Stimulated activated CD8-positive, alpha-beta memory T cell treated with anti-CD3 and anti-CD28 coated beads, Interleukin-12 subunit alpha, Interleukin-12 subunit beta, amount 100 ng/mL, for 4 hours (primary cell): ENCODE results near the gene RUNDC1.
"Not testable (repeated sequence)": the region's sequence is repeated elsewhere in the genome, so short reads cannot be mapped to it uniquely, and the experiment has no call there.

Experiments used
- DNase-seq: peaks from one replicate; pipeline ENCODE4 v3.0.0-alpha.2; 2020; ENCODE audit warnings: low read depth

Gene RUNDC1

DNA sequence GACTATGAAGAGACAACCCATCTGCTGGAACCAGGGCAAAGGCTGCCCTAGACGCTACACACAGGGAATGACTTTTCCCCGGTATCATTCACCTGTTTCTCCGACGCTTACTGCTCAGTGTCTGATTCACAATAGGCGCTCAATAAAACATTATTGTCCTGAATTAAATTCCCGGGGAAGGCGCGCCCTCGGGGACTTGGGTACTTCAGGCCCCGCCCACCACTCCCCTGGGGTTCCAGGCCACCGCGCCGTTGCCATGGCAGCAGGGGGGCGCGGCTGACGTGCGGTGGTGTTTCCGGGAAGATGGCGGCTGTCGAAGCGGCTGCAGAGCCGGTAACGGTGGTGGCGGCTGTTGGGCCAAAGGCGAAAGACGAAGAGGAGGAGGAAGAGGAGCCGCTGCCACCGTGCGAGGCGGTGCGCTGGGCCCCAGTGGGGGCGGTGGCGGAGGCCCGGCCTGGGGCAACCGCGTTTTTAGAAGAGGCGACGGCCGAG, at the start of gene RUNDC1:
Gene RUNDC1, plus strand, starts transcription at position 292 of the 492 bp plus-strand sequence. Its CDS starts 12 bp downstream, at position 304.
- DNase-seq = peak; percentile 89

GRCh38 chr17:42937712-42938596, 42.4 kb upstream of the RUNDC1 start:
- DNase-seq = peak; percentile 2

GRCh38 chr17:42944211-42944610, 36.2 kb upstream of the RUNDC1 start:
- no peak for DNase-seq

GRCh38 chr17:42946812-42947211, 33.6 kb upstream of the RUNDC1 start:
- no peak for DNase-seq

GRCh38 chr17:42950044-42950783, 30.2 kb upstream of the RUNDC1 start:
- DNase-seq = no peak

DNA sequence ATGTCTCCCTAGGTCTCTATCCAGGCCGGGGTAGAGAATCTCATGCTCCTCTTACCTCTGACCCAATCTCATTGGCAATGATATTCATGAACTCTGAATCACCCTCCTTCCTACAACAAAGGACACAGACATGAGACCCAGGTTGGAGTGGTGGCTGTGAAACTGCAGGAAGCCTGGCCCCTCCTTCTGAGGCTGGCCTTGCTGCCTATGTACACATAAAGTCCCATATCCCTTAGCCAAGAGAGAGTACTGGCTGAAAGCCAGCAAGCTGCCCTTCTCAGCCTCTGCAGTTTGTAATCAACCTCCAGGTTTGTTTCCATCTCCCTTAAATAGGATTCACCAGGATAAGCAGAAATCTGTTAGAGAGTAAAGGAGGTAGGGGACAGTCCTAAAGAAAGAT, 26.7 kb upstream of the RUNDC1 start:
- DNase-seq = no peak

DNA sequence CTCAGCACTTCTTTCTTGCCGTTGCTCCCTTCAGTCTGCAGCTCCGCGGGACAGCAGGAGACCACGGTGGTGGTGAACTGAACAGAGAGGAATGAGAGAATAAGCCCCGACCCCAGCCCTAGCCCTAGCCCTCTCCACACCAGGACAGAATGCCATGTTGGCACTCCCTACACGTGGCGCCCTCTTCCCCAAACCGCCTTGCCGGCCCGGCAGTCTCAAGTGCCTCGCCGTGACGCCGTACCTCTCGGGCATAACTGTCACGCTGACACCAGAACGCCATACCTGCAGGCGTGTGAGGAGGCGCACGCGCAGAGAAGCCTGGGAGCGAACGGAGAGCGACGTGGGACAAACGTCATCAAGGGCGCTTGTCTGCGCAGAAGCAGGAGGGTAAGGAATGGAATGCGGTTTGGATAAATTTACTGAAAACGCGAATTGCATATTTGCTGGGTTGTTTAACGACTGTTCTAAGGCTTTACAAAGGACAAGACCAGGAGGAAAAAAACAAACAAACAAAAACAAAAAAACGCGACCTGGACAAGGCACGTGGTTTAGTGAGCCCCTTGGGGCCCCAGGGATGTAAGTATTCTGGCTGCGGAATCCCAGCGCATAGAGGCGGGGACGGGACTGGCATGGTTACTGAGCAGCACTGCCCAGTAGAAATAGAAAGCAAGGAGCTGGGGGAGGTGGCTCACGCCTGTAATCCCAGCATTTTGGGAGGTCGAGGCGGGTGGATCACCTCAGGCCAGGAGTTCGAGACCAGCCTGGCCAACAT, 16.0 kb upstream of the RUNDC1 start, which contains the start of gene AARSD1:
Gene AARSD1, minus strand, starts transcription at position 294 of the 772 bp plus-strand sequence. Its CDS starts 14 bp downstream, at position 280.
- peak; percentile 76 for DNase-seq

- no peak for DNase-seq
Measured at GRCh38 chr17:42967925-42968324, 12.4 kb upstream of the RUNDC1 start.

DNA sequence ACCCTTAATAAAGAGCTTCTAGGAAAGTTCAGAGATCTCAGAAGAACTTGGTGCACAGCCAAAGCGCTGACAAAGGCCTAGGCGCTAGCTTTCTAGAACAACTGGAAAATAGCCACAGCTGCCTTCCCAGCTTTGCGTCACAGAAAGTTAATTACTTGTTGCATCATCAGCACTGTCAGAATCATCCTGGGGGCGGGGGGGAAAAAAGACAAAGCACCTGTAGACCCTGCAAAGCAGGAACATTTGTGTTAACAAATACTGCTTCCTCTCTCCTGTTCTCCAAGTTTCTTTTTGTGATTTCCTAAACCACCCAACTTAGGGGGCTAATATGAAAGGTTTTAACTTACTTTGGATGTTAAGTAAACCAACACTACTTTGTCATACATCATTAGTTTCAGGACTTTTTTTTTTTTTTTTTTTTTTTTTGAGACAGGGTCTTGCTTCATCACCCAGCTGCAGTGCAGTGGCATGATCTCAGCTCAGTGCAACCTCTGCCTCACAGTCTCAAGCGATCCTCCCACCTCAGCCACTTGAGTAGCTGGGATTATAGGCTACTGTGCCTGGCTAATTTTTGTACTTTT, 11.3 kb upstream of the RUNDC1 start:
- DNase-seq = no peak

DNA sequence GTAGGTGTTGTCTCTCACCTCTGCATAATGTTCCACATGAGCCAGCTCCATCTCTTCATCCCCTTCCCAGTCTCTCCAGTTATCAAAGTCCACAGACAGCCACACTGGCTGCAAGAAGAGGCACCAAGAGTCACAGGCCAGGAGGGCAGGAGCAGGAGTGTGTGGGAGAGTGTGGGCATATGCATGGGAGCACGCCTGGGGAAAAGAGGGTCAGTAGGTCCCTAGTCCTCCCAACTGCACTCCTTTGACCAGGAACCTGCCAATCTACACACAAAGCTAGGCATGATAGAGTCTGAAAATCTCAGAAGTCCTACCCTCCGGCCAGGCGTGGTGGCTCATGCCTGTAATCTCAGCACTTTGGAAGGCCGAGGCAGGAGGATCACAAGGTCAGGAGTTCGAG, 8.8 kb upstream of the RUNDC1 start:
- no peak for DNase-seq

- not testable (repeated sequence) for DNase-seq
Measured at GRCh38 chr17:42973323-42973722, 7.0 kb upstream of the RUNDC1 start.

DNA sequence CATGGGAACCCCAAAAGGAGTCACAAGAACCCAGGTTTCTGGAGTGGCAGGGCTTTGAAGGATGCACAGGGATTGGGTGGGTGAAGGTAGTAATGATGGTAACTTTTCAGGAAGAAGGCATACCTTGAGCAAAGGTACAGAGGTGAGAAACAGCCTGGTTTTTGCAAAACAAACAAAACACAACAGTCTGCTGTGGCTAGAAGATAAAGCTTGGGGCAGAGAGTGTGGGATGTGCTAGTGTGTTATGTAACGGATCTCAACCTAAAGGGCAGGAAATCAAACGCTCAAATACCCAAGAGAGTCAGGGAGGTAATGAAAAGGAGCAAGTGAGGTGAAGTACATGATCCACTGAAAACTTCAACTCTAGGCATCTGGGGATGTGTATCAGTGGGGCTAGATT, 5.1 kb upstream of the RUNDC1 start:
- DNase-seq = no peak

DNA sequence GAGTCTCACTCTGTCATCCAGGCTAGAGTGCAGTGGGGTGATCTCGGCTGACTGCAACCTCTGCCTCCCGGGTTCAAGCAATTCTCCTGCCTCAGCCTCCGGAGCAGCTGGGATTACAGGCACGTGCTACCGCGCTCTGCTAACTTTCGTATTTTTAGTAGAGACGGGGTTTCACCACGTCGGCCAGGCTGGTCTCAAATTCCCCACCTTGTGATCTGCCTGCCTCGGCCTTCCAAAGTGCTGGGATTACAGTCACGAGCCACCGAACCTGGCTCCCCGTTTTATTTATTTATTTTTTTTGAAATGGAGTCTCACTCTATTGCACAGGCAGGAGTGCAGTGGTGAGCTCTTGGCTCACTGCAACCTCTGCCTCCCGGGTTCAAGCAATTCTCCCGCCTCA, 4.7 kb upstream of the RUNDC1 start:
- DNase-seq = not testable (repeated sequence)

GRCh38 chr17:42979511-42980273, 673 bp upstream of the RUNDC1 start, which contains the start of gene PTGES3L:
PTGES3L (minus strand) TSS chr17:42980080; CDS start chr17:42980053, 27 bp downstream.
- no peak for DNase-seq

- DNase-seq = peak; percentile 27
Measured at GRCh38 chr17:42980766-42981397, 517 bp downstream of the RUNDC1 start.

GRCh38 chr17:42982266-42982665, 1.9 kb downstream of the RUNDC1 start:
- DNase-seq = no peak

- no peak for DNase-seq
Measured at GRCh38 chr17:42985225-42985624, 4.9 kb downstream of the RUNDC1 start.

DNA sequence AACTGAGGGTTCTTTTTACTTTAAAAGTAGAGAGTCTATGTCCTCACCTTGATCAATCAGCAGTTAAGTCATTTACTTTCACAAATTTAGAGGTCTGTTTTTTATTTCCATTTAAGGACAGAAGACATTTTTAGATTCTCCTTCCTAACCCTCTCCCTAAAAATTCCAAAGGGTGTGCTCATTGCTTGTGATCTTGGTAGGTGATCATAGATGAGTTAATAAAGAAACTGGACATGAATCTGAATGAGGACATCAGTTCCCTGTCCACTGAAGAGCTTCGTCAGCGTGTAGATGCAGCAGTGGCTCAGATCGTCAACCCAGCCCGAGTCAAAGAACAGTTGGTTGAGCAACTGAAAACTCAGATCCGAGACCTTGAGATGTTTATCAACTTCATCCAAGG, 8.8 kb downstream of the RUNDC1 start:
- no peak for DNase-seq

- DNase-seq = no peak
Measured at GRCh38 chr17:42989726-42990652, 9.6 kb downstream of the RUNDC1 start.
